ENCODE results near the gene CAPN2. TPM values are rescaled to one million over a fixed set of nuclear protein-coding genes. Genes with fewer than 3 reads are reported as not detected.
"Not testable (repeated sequence)": the region's sequence is repeated elsewhere in the genome, so short reads cannot be mapped to it uniquely, and the experiment has no call there.

The CAPN2 gene
- total RNA-seq, 1 donor from 2014 or later: 306 TPM

DNA sequence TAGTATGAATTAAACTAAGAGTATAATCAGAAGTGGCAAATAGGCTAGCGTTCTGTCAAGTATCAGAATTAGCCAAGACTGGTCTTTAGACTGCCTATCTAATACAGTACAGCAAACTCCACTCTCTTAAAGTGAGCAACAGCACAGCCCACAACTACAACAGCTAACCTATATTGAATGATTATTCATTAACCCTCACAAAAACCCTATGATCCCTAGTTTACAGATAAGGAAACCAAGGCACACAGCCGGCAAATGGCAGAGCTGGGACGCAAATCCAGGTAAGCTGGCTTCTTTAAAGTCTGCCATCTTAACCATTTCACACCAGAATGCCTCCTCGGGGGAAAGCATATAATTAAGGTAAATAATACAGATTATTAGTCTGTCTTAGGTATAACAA is 81.4 kb downstream of the CAPN2 start:
- peaks cover 82% of the 10 kb centered on the region for H3K36me3 ChIP-seq
- H3K4me3 ChIP-seq: no peak overlapping the region
- ATAC-seq: no peak
- H3K4me1 ChIP-seq: no peaks in the 10 kb centered on the region
- no peak overlapping the region for H3K27ac ChIP-seq
- no peaks in the 10 kb centered on the region for H3K27me3 ChIP-seq
- intact Hi-C loops (cut with DNase I): no loop called here
- no peak for DNase-seq
- TF ChIP-seq, protein P1, sequence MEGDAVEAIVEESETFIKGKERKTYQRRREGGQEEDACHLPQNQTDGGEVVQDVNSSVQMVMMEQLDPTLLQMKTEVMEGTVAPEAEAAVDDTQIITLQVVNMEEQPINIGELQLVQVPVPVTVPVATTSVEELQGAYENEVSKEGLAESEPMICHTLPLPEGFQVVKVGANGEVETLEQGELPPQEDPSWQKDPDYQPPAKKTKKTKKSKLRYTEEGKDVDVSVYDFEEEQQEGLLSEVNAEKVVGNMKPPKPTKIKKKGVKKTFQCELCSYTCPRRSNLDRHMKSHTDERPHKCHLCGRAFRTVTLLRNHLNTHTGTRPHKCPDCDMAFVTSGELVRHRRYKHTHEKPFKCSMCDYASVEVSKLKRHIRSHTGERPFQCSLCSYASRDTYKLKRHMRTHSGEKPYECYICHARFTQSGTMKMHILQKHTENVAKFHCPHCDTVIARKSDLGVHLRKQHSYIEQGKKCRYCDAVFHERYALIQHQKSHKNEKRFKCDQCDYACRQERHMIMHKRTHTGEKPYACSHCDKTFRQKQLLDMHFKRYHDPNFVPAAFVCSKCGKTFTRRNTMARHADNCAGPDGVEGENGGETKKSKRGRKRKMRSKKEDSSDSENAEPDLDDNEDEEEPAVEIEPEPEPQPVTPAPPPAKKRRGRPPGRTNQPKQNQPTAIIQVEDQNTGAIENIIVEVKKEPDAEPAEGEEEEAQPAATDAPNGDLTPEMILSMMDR (IDR thresholded peaks at IDR 0.05): no peak
- no peaks in the 10 kb centered on the region for H3K9me3 ChIP-seq

DNA sequence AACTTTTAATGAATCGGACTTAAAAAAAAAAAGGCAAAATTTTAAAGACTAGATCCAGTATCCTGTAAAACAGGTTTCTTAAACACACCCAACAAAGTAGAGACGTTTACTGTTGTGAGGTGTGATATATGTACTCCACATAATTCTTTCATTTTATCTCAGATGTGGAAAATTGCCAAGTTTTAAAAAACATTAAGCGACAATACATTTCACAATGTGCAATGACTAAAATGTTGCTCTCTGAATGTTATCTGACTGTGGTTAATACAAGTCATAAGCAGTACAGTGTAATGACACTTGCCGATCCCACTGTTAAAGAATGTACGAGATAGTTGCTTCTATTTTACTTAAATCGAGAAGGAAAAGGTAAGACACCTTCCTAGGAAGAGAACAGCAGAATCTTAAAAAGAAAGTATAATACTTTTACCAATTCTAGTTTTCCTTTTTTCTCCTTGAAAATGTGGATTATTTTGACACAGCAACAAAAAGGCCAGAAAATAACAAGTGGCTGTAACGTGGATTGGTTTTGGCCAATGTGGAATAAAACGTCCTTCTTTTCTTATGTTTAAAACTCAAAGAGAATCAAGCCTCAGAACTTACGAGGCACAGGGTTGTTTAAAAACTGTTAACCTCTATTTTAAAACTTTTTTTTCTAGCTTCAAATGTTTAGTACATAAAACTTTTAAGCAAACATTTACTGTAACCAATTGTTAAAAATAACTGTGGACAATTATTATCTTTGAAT is 82.0 kb downstream of the CAPN2 start:
- Histone ChIP-seq H3K36me3 (peaks cover 82% of the 10 kb centered on the region), H3K4me3 (no peak overlapping the region), H3K4me1 (no peaks in the 10 kb centered on the region), H3K9me3 (no peaks in the 10 kb centered on the region), H3K27ac (no peak overlapping the region), H3K27me3 (no peaks in the 10 kb centered on the region)
- intact Hi-C loops (cut with DNase I): no loop called here
- TF ChIP-seq, protein P1 (IDR thresholded peaks at IDR 0.05): no peak
- no peak for DNase-seq
- ATAC-seq: no peak

DNA sequence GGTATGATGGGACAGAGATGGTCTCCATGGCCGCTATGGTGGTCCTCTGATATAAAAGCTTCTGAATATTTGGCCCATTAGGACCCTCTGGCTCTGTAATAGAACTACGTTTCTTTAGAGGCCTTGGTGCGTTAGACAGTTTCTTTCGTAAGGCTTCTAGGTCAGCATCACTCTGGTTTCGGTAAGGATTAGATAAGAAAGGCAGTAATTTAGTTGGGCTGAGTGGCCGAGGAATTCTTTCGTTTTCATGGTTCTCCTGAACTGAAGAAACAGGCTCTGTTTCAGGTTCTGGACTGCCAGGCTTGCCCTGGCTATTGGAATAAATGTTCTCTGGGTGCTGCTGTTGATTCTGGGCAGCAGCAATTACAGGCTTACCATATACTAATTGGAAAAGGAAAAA is 83.9 kb downstream of the CAPN2 start:
- no peak overlapping the region for H3K4me3 ChIP-seq
- DNase-seq (no peak), ATAC-seq (no peak)
- no peaks in the 10 kb centered on the region for H3K27me3 ChIP-seq
- no peak overlapping the region for H3K27ac ChIP-seq
- H3K4me1 ChIP-seq: no peaks in the 10 kb centered on the region
- TF ChIP-seq, protein P1 (IDR thresholded peaks at IDR 0.05): no peak
- intact Hi-C loops (cut with DNase I): no loop called here
- H3K36me3 ChIP-seq: peaks cover 94% of the 10 kb centered on the region
- no peaks in the 10 kb centered on the region for H3K9me3 ChIP-seq

DNA sequence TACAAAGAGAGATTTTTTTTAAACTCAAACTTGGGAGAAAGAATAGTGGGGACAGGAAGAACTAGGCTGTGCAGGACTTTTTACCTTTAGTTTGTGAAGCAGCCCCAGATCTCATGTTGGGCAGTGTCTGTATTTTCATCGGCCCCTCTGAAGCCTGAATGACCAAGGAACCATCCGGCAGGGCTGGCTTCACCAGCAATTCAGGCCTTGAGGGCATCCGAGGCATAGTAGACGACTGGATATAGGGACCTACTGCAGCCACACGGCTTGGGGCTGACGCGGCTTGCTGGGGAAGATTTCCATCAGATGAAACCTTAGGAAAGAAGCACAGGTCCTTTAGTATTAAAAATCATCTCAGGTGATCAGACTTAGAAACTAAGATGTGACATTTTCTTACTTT is 89.7 kb downstream of the CAPN2 start:
- Histone ChIP-seq H3K4me3 (no peak overlapping the region), H3K9me3 (no peaks in the 10 kb centered on the region), H3K27ac (no peak overlapping the region), H3K36me3 (peaks cover 100% of the 10 kb centered on the region), H3K27me3 (no peaks in the 10 kb centered on the region), H3K4me1 (no peaks in the 10 kb centered on the region)
- TF ChIP-seq, protein P1 (IDR thresholded peaks at IDR 0.05): no peak
- DNase-seq (no peak), ATAC-seq (no peak)
- intact Hi-C loops (cut with DNase I): no loop called here

DNA sequence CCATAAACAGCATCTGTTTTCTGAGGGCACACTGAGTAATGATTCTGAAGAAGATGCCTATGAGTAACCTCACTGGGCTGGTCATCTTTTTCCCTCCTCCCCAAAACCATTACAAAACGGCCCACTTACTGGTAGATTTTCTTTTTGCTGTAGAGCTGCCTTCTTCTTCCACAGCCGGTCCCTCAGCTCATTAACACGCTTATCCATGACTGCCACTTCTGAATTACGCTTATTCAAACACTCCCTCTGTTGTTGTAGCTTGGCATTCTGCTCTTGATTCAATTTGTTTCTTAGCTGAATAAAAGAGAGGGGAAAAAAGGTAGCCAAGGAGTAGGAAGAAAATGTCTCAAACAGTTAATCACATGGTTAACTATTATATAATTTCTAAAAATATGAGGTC is 90.3 kb downstream of the CAPN2 start:
- Histone ChIP-seq H3K27me3 (no peaks in the 10 kb centered on the region), H3K27ac (no peak overlapping the region), H3K9me3 (no peaks in the 10 kb centered on the region), H3K4me3 (no peak overlapping the region), H3K36me3 (peaks cover 94% of the 10 kb centered on the region), H3K4me1 (no peaks in the 10 kb centered on the region)
- TF ChIP-seq, protein P1 (IDR thresholded peaks at IDR 0.05): no peak
- intact Hi-C loops (cut with DNase I): no loop called here
- DNase-seq (no peak), ATAC-seq (no peak)

DNA sequence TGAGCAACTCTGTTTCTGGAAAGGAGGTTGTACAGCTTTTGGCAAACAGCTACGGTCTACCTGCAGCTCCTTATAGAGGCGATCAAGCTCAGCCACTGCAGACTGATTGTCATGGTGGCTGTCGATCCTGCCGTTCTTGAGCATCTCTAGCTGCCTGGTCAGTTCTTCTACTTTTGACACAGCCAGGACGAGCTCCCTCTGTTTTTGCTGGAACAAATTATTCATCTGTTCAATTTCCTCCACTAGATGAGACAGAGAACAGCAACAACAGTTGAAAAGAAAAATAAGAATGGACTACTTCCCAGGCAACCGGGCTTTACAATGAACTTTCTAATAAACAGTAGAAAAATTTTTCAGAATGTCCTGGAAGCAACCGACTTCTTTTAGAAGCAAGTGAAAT is 90.9 kb downstream of the CAPN2 start:
- H3K36me3 ChIP-seq: peaks cover 88% of the 10 kb centered on the region
- H3K27ac ChIP-seq: no peak overlapping the region
- TF ChIP-seq, protein P1 (IDR thresholded peaks at IDR 0.05): no peak
- H3K27me3 ChIP-seq: no peaks in the 10 kb centered on the region
- no peak for ATAC-seq
- intact Hi-C loops (cut with DNase I): no loop called here
- H3K4me1 ChIP-seq: no peaks in the 10 kb centered on the region
- no peak overlapping the region for H3K4me3 ChIP-seq
- DNase-seq: no peak
- no peaks in the 10 kb centered on the region for H3K9me3 ChIP-seq

DNA sequence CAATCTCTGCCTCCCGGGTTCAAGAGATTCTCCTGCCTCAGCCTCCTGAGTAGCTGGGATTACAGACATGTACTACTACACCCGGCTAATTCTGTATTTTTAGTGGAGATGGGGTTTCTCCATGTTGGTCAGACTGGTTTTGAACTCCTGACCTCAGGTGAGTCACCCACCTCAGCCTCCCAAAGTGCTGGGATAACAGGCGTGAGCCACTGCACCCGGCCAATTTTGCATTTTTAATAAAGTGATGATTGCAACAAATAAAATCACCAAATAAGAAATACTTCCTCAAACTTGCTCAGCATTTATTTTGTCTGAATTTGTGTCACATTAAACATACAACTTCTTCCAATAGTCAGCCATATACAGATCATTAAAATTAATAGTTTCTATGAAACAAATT is 97.6 kb downstream of the CAPN2 start:
- H3K4me1 ChIP-seq; DNase-seq; intact Hi-C loops (cut with DNase I); H3K27ac ChIP-seq; H3K9me3 ChIP-seq; H3K27me3 ChIP-seq; H3K4me3 ChIP-seq; ATAC-seq: not testable (repeated sequence)
- peaks cover 67% of the 10 kb centered on the region for H3K36me3 ChIP-seq

All from upper lobe of right lung (tissue), 1 donor.